Astrocyte (in vitro differentiated cells and primary cell): ENCODE results near the gene RPP30. TPM values are rescaled to one million over a fixed set of nuclear protein-coding genes. Genes with fewer than 3 reads are reported as not detected.
A peak's percentile ranks its signal among the peaks of the same experiment; 100 is the strongest.

Experiments
- DNase-seq: peaks from one replicate; pipeline ENCODE4 v3.0.0-alpha.2; 2010; ENCODE audit warnings: low read depth
- FAIRE-seq: peaks from 2 replicates; lab custom pipeline; 2011; peaks lifted over from hg19 to GRCh38; lab: Jason Lieb, UNC
- H2AFZ ChIP-seq: 2 replicates; pipeline ENCODE4 v1.6.0; 2012; ENCODE audit warnings: low read depth, low read length, inconsistent platforms
- H3K27ac ChIP-seq: 2 replicates; pipeline ENCODE4 v1.5.1; 2011; ENCODE audit warnings: low read depth, low read length, inconsistent platforms
- H3K27me3 ChIP-seq: 2 replicates; pipeline ENCODE4 v1.6.0; 2011; ENCODE audit warnings: low read length, inconsistent platforms; ENCODE audit not compliant: insufficient read depth
- H3K36me3 ChIP-seq: 2 replicates; pipeline ENCODE4 v1.5.1; 2011; ENCODE audit warnings: low read length, inconsistent platforms; ENCODE audit not compliant: insufficient read depth
- H3K4me1 ChIP-seq: 2 replicates; pipeline ENCODE4 v1.5.1; 2011; ENCODE audit warnings: low read length, inconsistent platforms; ENCODE audit not compliant: insufficient read depth
- H3K4me2 ChIP-seq: 2 replicates; pipeline ENCODE4 v1.6.0; 2012; ENCODE audit warnings: low read length, inconsistent platforms
- H3K4me3 ChIP-seq: 2 replicates; pipeline ENCODE4 v1.5.1; 2011; ENCODE audit warnings: low read depth, mild to moderate bottlenecking, low read length, inconsistent platforms; ENCODE audit not compliant: insufficient read depth
- H3K79me2 ChIP-seq: 2 replicates; pipeline ENCODE4 v1.6.0; 2012; ENCODE audit warnings: mild to moderate bottlenecking, low read length, inconsistent platforms; ENCODE audit not compliant: insufficient read depth
- H3K9ac ChIP-seq: 2 replicates; pipeline ENCODE4 v1.6.0; 2012; ENCODE audit warnings: mild to moderate bottlenecking, low read length, inconsistent platforms
- H3K9me3 ChIP-seq: 2 replicates; pipeline ENCODE4 v1.5.1; 2012; ENCODE audit warnings: low read depth, mild to moderate bottlenecking, low read length, inconsistent platforms; ENCODE audit not compliant: insufficient read depth
- H4K20me1 ChIP-seq: 2 replicates; pipeline ENCODE4 v1.6.0; 2012; ENCODE audit warnings: low read length, inconsistent platforms; ENCODE audit not compliant: insufficient read depth
- H3K27ac Mint-ChIP-seq: one replicate; pipeline ENCODE4 v1.8.0; 2021; ENCODE audit warnings: mild to moderate bottlenecking, mixed read lengths; ENCODE audit not compliant: unreplicated experiment
- H3K27me3 Mint-ChIP-seq: one replicate; pipeline ENCODE4 v1.8.0; 2021; ENCODE audit warnings: low read depth, mixed read lengths; ENCODE audit not compliant: unreplicated experiment
- H3K36me3 Mint-ChIP-seq: one replicate; pipeline ENCODE4 v1.8.0; 2021; ENCODE audit warnings: low read depth, mixed read lengths; ENCODE audit not compliant: unreplicated experiment
- H3K4me1 Mint-ChIP-seq: one replicate; pipeline ENCODE4 v1.8.0; 2021; ENCODE audit warnings: low read depth, mixed read lengths; ENCODE audit not compliant: unreplicated experiment
- H3K4me3 Mint-ChIP-seq: one replicate; pipeline ENCODE4 v1.8.0; 2021; ENCODE audit warnings: mild to moderate bottlenecking, moderate library complexity, mixed read lengths; ENCODE audit not compliant: unreplicated experiment
- H3K9me3 Mint-ChIP-seq: one replicate; pipeline ENCODE4 v1.8.0; 2021; ENCODE audit warnings: mild to moderate bottlenecking, mixed read lengths; ENCODE audit not compliant: unreplicated experiment
- CTCF ChIP-seq: IDR thresholded peaks from 2 replicates; pipeline ENCODE4 v1.5.1; 2011; ENCODE audit warnings: low read depth, mild to moderate bottlenecking, inconsistent platforms, low read length, moderate library complexity; ENCODE audit not compliant: insufficient read depth
- EZH2 ChIP-seq: IDR thresholded peaks from 2 replicates; pipeline ENCODE4 v1.6.1; 2012; ENCODE audit warnings: mild to moderate bottlenecking, low read length, inconsistent platforms; ENCODE audit not compliant: insufficient read depth
- total RNA-seq: library from RNA; stranded (reverse); gene quantifications from 2 replicates; pipeline ENCODE4 v1.2.1, GENCODE V29; 2021

The RPP30 gene
- total RNA-seq, 1 donor from 2014 or later, result 32.0 TPM

- H3K4me3 Mint-ChIP-seq, result no peak overlapping the region
- Histone ChIP-seq H4K20me1 (no peaks in the 10 kb centered on the region), H3K4me1 (peaks cover 8% of the 10 kb centered on the region), H3K79me2 (peaks cover 10% of the 10 kb centered on the region), H3K9me3 (no peaks in the 10 kb centered on the region), H2AFZ (no peak overlapping the region), H3K27me3 (no peaks in the 10 kb centered on the region), H3K36me3 (no peaks in the 10 kb centered on the region), H3K9ac (no peak overlapping the region), H3K4me2 (no peak overlapping the region), H3K27ac (no peak overlapping the region), H3K4me3 (no peak overlapping the region)
- TF ChIP-seq EZH2, result no peak
- no peak for TF ChIP-seq CTCF
- FAIRE-seq (no peak), DNase-seq (no peak)
- H3K27ac Mint-ChIP-seq, result no peak overlapping the region
- H3K27me3 Mint-ChIP-seq, result peaks cover 3% of the 10 kb centered on the region
- peaks cover 8% of the 10 kb centered on the region for H3K9me3 Mint-ChIP-seq
- H3K36me3 Mint-ChIP-seq, result peaks cover 5% of the 10 kb centered on the region
- H3K4me1 Mint-ChIP-seq, result peaks cover 8% of the 10 kb centered on the region
Observed at GRCh38 chr10:90845726-90846125, 26.0 kb upstream of the RPP30 start.

GRCh38 chr10:90846746-90847145, 25.0 kb upstream of the RPP30 start:
- H3K4me2 ChIP-seq, result no peak overlapping the region

More at GRCh38 chr10:90846746-90847145, 25.0 kb upstream of the RPP30 start:
- TF ChIP-seq EZH2 (no peak), CTCF (no peak)
- Mint-ChIP-seq H3K27ac (no peak overlapping the region), H3K4me3 (no peak overlapping the region), H3K27me3 (peaks cover 3% of the 10 kb centered on the region), H3K4me1 (peaks cover 8% of the 10 kb centered on the region), H3K36me3 (peaks cover 8% of the 10 kb centered on the region), H3K9me3 (peaks cover 15% of the 10 kb centered on the region)
- Histone ChIP-seq H3K9ac (no peak overlapping the region), H3K27ac (no peak overlapping the region), H3K27me3 (no peaks in the 10 kb centered on the region), H3K9me3 (no peaks in the 10 kb centered on the region), H2AFZ (no peak overlapping the region), H4K20me1 (no peaks in the 10 kb centered on the region), H3K79me2 (peaks cover 10% of the 10 kb centered on the region), H3K4me3 (no peak overlapping the region), H3K4me1 (peaks cover 8% of the 10 kb centered on the region), H3K36me3 (no peaks in the 10 kb centered on the region)
- no peak for FAIRE-seq
- peak; percentile 49 for DNase-seq
